RWPE2 (cell line): Measurements from ENCODE around the gene RRAGD.

Experiments
- ATAC-seq: fragments of 200-7000 bp; cut with Tn5 transposase; 3 replicates; pipeline ENCODE4 v1.9.1; 2021; ENCODE audit warnings: low read depth
- DNase-seq: peaks from one replicate; pipeline ENCODE4 v3.0.0-alpha.2; 2020; ENCODE audit warnings: low spot score
- H3K27ac ChIP-seq: fragments of 450-650 bp; 2 replicates; pipeline ENCODE4 v1.5.1; 2017; ENCODE audit warnings: mild to moderate bottlenecking; ENCODE audit not compliant: poor library complexity, severe bottlenecking
- H3K27me3 ChIP-seq: fragments of 250-450 bp; sonication (Bioruptor Pico); 2 replicates; pipeline ENCODE4 v1.5.1; 2021; ENCODE audit warnings: mild to moderate bottlenecking, moderate library complexity; ENCODE audit not compliant: insufficient read depth, poor library complexity, severe bottlenecking
- H3K36me3 ChIP-seq: fragments of 250-450 bp; sonication (Bioruptor Pico); 2 replicates; pipeline ENCODE4 v1.5.1; 2020; ENCODE audit warnings: low read depth, mild to moderate bottlenecking, moderate library complexity
- H3K4me1 ChIP-seq: fragments of 250-450 bp; sonication (Bioruptor Pico); 2 replicates; pipeline ENCODE4 v1.5.1; 2021; ENCODE audit warnings: mild to moderate bottlenecking, moderate library complexity; ENCODE audit not compliant: insufficient read depth, poor library complexity, severe bottlenecking
- H3K4me3 ChIP-seq: fragments of 250-450 bp; sonication (Bioruptor Pico); 2 replicates; pipeline ENCODE4 v1.5.1; 2021; ENCODE audit warnings: mild to moderate bottlenecking, moderate library complexity; ENCODE audit not compliant: severe bottlenecking
- H3K9me3 ChIP-seq: fragments of 250-450 bp; sonication (Bioruptor Pico); 2 replicates; pipeline ENCODE4 v1.5.1; 2021; ENCODE audit warnings: mild to moderate bottlenecking, moderate library complexity; ENCODE audit not compliant: severe bottlenecking
- CTCF ChIP-seq: fragments of 450-650 bp; IDR thresholded peaks from one replicate; pipeline ENCODE4 v1.5.1; 2017; ENCODE audit warnings: mild to moderate bottlenecking, moderate library complexity; ENCODE audit not compliant: poor library complexity, severe bottlenecking

The RRAGD gene

GRCh38 chr6:89438248-89438647 lies 26.2 kb upstream of the RRAGD start:
- Histone ChIP-seq H3K4me1 (peaks cover 21% of the 10 kb centered on the region), H3K36me3 (no peaks in the 10 kb centered on the region), H3K9me3 (no peaks in the 10 kb centered on the region), H3K27me3 (no peaks in the 10 kb centered on the region), H3K4me3 (no peak overlapping the region), H3K27ac (no peak overlapping the region)
- DNase-seq = no peak
- no peak for ATAC-seq
- no peak for TF ChIP-seq CTCF

GRCh38 chr6:89436226-89436625 lies 24.2 kb upstream of the RRAGD start:
- Histone ChIP-seq H3K4me3 (no peak overlapping the region), H3K9me3 (no peaks in the 10 kb centered on the region), H3K27ac (peak overlapping the region; percentile 38), H3K4me1 (peaks cover 21% of the 10 kb centered on the region), H3K36me3 (no peaks in the 10 kb centered on the region), H3K27me3 (no peaks in the 10 kb centered on the region)
- ATAC-seq (peak; percentile 56), DNase-seq (no peak)
- TF ChIP-seq CTCF = no peak

GRCh38 chr6:89434954-89435353 lies 22.9 kb upstream of the RRAGD start:
- no peak overlapping the region for H3K4me3 ChIP-seq
- ATAC-seq (peak; percentile 32; the same call in 1 of the 3 replicates), DNase-seq (no peak)
- no peaks in the 10 kb centered on the region for H3K9me3 ChIP-seq
- H3K27ac ChIP-seq = no peak overlapping the region
- TF ChIP-seq CTCF = no peak
- no peaks in the 10 kb centered on the region for H3K27me3 ChIP-seq
- H3K4me1 ChIP-seq = peaks cover 21% of the 10 kb centered on the region
- H3K36me3 ChIP-seq = no peaks in the 10 kb centered on the region

- peaks cover 21% of the 10 kb centered on the region for H3K4me1 ChIP-seq
- H3K9me3 ChIP-seq = no peaks in the 10 kb centered on the region
- ATAC-seq (no peak), DNase-seq (no peak)
- H3K4me3 ChIP-seq = peak overlapping the region; percentile 98
- H3K27ac ChIP-seq = no peak overlapping the region
- no peak for TF ChIP-seq CTCF
- H3K36me3 ChIP-seq = no peaks in the 10 kb centered on the region
- no peaks in the 10 kb centered on the region for H3K27me3 ChIP-seq
Observed at GRCh38 chr6:89434150-89434499, 22.1 kb upstream of the RRAGD start.

GRCh38 chr6:89433252-89434149 lies 21.4 kb upstream of the RRAGD start:
- no peaks in the 10 kb centered on the region for H3K36me3 ChIP-seq
- H3K27me3 ChIP-seq = no peaks in the 10 kb centered on the region
- ATAC-seq = no peak; the same call in 2 of the 3 replicates
- H3K27ac ChIP-seq = no peak overlapping the region
- no peak for DNase-seq
- peak; percentile 77 for TF ChIP-seq CTCF
- peaks cover 21% of the 10 kb centered on the region for H3K4me1 ChIP-seq
- H3K9me3 ChIP-seq = no peaks in the 10 kb centered on the region
- peak overlapping the region; percentile 98 for H3K4me3 ChIP-seq
